IPS-18c (cell line): ENCODE results near the gene DNAH11.
"Not testable (repeated sequence)": the region's sequence is repeated elsewhere in the genome, so short reads cannot be mapped to it uniquely, and the experiment has no call there.

ENCODE experiments used
- H3K4me3 ChIP-seq: 2 replicates; pipeline ENCODE4 v1.7.0; 2013; ENCODE audit warnings: low read depth, mild to moderate bottlenecking, low read length, moderate library complexity; ENCODE audit not compliant: insufficient read depth
- H3K9me3 ChIP-seq: one replicate; pipeline ENCODE4 v1.6.1; 2013; ENCODE audit warnings: mild to moderate bottlenecking, low read length, moderate library complexity; ENCODE audit not compliant: control insufficient read depth, insufficient read depth

DNAH11 gene

GRCh38 chr7:21542891-21543527, at the start of gene DNAH11:
DNAH11 (plus strand) TSS chr7:21543039; CDS start chr7:21543246, 207 bp downstream.
- H3K9me3 ChIP-seq: no peaks in the 10 kb centered on the region
- H3K4me3 ChIP-seq: peak within 1 kb of the TSS; percentile 67

GRCh38 chr7:21495731-21496130, 47.1 kb upstream of the DNAH11 start:
- no peak overlapping the region for H3K4me3 ChIP-seq
- peaks cover 7% of the 10 kb centered on the region for H3K9me3 ChIP-seq

GRCh38 chr7:21497072-21497471, 45.8 kb upstream of the DNAH11 start:
- Histone ChIP-seq H3K4me3 (no peak overlapping the region), H3K9me3 (peaks cover 7% of the 10 kb centered on the region)

GRCh38 chr7:21500117-21500832, 42.6 kb upstream of the DNAH11 start:
- Histone ChIP-seq H3K9me3 (peaks cover 7% of the 10 kb centered on the region), H3K4me3 (no peak overlapping the region)

GRCh38 chr7:21504021-21504420, 38.8 kb upstream of the DNAH11 start:
- Histone ChIP-seq H3K4me3 (no peak overlapping the region), H3K9me3 (peaks cover 6% of the 10 kb centered on the region)

GRCh38 chr7:21507627-21508343, 35.1 kb upstream of the DNAH11 start:
- H3K9me3 ChIP-seq: peaks cover 2% of the 10 kb centered on the region
- no peak overlapping the region for H3K4me3 ChIP-seq

GRCh38 chr7:21508538-21508937, 34.3 kb upstream of the DNAH11 start:
- no peak overlapping the region for H3K4me3 ChIP-seq
- H3K9me3 ChIP-seq: peaks cover 2% of the 10 kb centered on the region

- no peak overlapping the region for H3K4me3 ChIP-seq
- no peaks in the 10 kb centered on the region for H3K9me3 ChIP-seq
These were observed 28.8 kb upstream of the DNAH11 start for GRCh38 chr7:21514062-21514461.

GRCh38 chr7:21524680-21525079, 18.2 kb upstream of the DNAH11 start:
- peaks cover 7% of the 10 kb centered on the region for H3K9me3 ChIP-seq
- H3K4me3 ChIP-seq: no peak overlapping the region

- Histone ChIP-seq H3K4me3 (no peak overlapping the region), H3K9me3 (peaks cover 7% of the 10 kb centered on the region)
These were observed 16.8 kb upstream of the DNAH11 start for GRCh38 chr7:21526007-21526406.

GRCh38 chr7:21526448-21526847, 16.4 kb upstream of the DNAH11 start:
- Histone ChIP-seq H3K4me3 (no peak overlapping the region), H3K9me3 (peaks cover 7% of the 10 kb centered on the region)

- H3K9me3 ChIP-seq, H3K4me3 ChIP-seq: not testable (repeated sequence)
These were observed 10.4 kb upstream of the DNAH11 start for GRCh38 chr7:21532485-21532884.

- H3K4me3 ChIP-seq, H3K9me3 ChIP-seq: not testable (repeated sequence)
These were observed 9.2 kb upstream of the DNAH11 start for GRCh38 chr7:21533646-21534045.

GRCh38 chr7:21536445-21537118, 6.3 kb upstream of the DNAH11 start:
- H3K4me3 ChIP-seq, H3K9me3 ChIP-seq: not testable (repeated sequence)

GRCh38 chr7:21538936-21539495, 3.8 kb upstream of the DNAH11 start:
- H3K9me3 ChIP-seq: peaks cover 2% of the 10 kb centered on the region
- H3K4me3 ChIP-seq: no peak overlapping the region

GRCh38 chr7:21543528-21544302, 876 bp downstream of the DNAH11 start:
- peak overlapping the region; percentile 67 for H3K4me3 ChIP-seq
- H3K9me3 ChIP-seq: no peaks in the 10 kb centered on the region

GRCh38 chr7:21544303-21544656, 1.4 kb downstream of the DNAH11 start:
- H3K9me3 ChIP-seq: no peaks in the 10 kb centered on the region
- H3K4me3 ChIP-seq: 0 out of 2 replicates have a peak overlapping the region, but pooled peaks have one; percentile 67
